ENCODE measurements around the gene AADAC. TPM values are rescaled to one million over a fixed set of nuclear protein-coding genes. Genes with fewer than 3 reads are reported as not detected.
A peak's percentile ranks its signal among the peaks of the same experiment; 100 is the strongest.
"Not testable (repeated sequence)": the region's sequence is repeated elsewhere in the genome, so short reads cannot be mapped to it uniquely, and the experiment has no call there.

The AADAC gene
- total and polyA plus RNA-seq, 7 donors, result 0.14 to 0.71 TPM; not detected in 5

DNA sequence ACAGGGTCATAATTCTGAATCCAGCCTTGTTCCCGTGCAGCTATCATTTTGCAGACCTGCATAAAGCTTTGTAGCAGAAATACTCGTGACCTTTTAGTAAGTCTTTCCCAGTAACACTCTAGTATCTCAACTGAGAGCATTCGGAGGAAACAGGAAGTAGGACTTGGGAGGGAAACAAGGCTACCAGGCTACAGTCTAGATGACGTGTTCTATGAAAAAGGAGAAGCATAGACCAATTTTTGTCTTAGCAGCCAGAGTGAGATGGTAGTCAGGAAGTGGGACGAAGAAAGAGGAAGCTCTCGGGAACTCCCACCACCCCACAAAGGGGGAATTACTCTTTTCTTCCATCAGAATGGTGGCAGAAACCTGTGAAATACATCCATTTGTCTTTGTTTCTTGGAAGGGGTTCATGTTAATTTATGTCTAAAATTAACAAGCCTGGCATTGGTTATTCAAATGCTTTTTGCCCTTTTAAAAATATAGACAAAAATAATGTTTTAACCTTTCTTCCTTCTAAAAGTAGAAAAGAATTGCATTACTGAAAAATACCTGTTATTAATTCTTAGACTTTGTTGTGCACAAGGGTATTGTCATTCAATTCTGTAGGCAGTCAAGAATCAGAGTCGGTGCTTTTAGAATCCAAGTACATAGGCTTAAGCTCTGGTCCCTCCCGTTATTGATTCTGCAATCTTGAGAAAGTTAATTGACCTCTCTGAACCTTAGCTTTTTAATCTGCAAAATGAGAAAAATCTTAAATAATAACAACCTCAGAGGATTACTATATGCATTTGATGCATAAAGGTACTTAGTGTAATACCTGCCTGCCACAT, 57.9 kb downstream of the AADAC start:
- WGBS, 3 donors, result 43 to 50% (median 46%) methylated on average over 8 of the region's 8 CpGs
- Histone ChIP-seq H3K4me3 (no peak overlapping the region), H3K27ac (no peak overlapping the region), H3K9me3 (no peaks in the 10 kb centered on the region), H3K27me3 (ENCODE audit: insufficient read depth in 3 of 3, low read length in 2 of 3) (no peaks in the 10 kb centered on the region), H3K36me3 (ENCODE audit: insufficient read depth in 1 of 2, low read depth in 1 of 2) (no peaks in the 10 kb centered on the region), H3K4me1 (no peaks in the 10 kb centered on the region)
- TF ChIP-seq, protein P1, sequence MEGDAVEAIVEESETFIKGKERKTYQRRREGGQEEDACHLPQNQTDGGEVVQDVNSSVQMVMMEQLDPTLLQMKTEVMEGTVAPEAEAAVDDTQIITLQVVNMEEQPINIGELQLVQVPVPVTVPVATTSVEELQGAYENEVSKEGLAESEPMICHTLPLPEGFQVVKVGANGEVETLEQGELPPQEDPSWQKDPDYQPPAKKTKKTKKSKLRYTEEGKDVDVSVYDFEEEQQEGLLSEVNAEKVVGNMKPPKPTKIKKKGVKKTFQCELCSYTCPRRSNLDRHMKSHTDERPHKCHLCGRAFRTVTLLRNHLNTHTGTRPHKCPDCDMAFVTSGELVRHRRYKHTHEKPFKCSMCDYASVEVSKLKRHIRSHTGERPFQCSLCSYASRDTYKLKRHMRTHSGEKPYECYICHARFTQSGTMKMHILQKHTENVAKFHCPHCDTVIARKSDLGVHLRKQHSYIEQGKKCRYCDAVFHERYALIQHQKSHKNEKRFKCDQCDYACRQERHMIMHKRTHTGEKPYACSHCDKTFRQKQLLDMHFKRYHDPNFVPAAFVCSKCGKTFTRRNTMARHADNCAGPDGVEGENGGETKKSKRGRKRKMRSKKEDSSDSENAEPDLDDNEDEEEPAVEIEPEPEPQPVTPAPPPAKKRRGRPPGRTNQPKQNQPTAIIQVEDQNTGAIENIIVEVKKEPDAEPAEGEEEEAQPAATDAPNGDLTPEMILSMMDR (IDR thresholded peaks at IDR 0.05), result no peak
- peak in 3 of 4 donors; percentile 30 to 38 (median 36) for ATAC-seq
- DNase-seq, result no peak
- intact Hi-C loops (cut with DNase I), result no loop called here

DNA sequence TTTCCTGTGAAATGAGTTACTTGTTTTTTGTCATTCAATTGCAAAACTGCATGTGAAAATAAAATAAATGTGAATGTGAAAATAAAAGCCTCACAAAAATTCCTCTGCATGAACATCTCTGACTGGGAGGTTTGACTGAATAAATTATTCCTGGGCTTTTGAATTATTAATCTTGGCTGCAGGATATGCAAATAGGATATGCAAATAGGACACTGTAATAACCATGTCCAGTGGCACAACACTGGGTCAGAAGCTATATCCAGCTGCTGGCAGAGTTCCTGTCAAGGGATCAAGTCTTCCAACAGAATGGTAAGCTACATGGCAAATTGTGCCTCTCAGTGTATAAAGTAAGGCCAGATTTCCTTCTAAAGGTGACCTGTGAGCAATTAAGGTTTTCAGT, 59.5 kb downstream of the AADAC start, which contains the start of gene SUCNR1:
TSS of gene SUCNR1 (plus strand) at position 246 of the 400 bp plus-strand sequence. CDS start 6,250 bp downstream, outside the sequence.
- no peak within 1 kb of the TSS for H3K27ac ChIP-seq
- DNase-seq (no peak), ATAC-seq (peak in 1 of 4 donors; percentile 46)
- H3K27me3 ChIP-seq (ENCODE audit: insufficient read depth in 3 of 3, low read length in 2 of 3), result no peaks in the 10 kb centered on the region
- H3K36me3 ChIP-seq (ENCODE audit: insufficient read depth in 1 of 2, low read depth in 1 of 2), result no peaks in the 10 kb centered on the region
- no peaks in the 10 kb centered on the region for H3K4me1 ChIP-seq
- TF ChIP-seq, protein P1 (IDR thresholded peaks at IDR 0.05), result no peak
- H3K4me3 ChIP-seq, result no peak within 1 kb of the TSS
- no peaks in the 10 kb centered on the region for H3K9me3 ChIP-seq
- intact Hi-C loops (cut with DNase I), result no loop called here

DNA sequence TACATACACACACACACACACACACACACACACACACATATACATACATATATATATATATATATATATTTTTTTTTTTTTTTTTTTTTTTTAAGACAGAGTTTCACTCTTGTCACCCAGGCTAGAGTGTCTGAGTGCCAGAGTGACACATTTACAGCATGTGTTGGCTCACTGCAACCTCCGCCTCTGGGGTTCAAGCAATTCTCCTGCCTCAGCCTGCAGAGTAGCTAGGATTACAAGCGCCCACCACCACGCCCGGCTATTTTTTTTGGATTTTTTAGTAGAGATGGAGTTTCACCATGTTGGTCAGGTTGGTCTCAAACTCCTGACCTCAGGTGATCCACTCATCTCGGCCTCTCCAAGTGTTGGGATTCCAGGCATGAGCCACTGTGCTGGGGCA, 60.2 kb downstream of the AADAC start:
- ATAC-seq; H3K9me3 ChIP-seq; DNase-seq; H3K36me3 ChIP-seq (ENCODE audit: insufficient read depth in 1 of 2, low read depth in 1 of 2); H3K4me1 ChIP-seq; H3K27ac ChIP-seq; H3K27me3 ChIP-seq (ENCODE audit: insufficient read depth in 3 of 3, low read length in 2 of 3); H3K4me3 ChIP-seq; intact Hi-C loops (cut with DNase I): not testable (repeated sequence)
- 88 to 93% (median 89%) methylated on average over 5 of the region's 5 CpGs for WGBS, 3 donors

DNA sequence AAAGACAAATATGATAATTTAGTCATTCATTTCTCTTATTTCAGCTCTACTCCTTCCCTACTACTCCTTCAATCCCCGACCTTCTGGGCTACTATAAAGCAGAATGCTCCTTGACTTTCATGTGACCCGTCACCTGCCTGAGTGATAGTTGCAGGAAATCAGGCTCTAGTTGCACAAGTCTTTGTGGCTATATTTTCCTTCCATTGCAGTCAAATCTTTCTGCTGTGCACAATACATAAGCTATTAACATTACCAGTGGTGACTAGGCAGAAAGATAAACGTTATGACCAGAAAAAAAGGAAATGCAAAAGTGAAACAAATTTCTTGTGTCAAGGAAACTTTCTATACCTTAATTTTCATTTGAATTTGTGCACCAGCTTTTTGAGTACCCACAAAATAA, 61.8 kb downstream of the AADAC start:
- no peak overlapping the region for H3K4me3 ChIP-seq
- 64 to 67% (median 67%) methylated on average over 3 of the region's 3 CpGs for WGBS, 3 donors

DNA sequence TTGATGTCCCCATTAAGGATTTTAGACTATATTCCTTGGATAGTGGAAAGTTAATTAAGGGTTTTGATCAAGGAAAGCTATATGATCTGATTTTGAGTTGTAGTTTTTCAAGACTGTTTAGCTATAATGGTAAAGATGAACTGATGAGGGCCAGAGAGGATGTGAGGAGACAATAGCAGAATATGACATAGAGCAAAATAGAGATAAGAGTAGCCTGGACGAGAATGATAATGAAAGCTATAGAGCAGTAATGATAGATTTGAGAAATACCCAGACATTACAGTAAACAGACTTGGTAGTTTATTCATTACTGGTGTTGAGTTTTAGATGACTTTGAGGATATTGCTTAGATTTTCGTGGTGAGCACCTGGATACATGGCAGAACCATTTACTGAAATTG, 63.4 kb downstream of the AADAC start:
- WGBS, 3 donors, result 82 to 92% (median 85%) methylated on average over 2 of the region's 2 CpGs
- H3K4me3 ChIP-seq, result no peak overlapping the region
- no peaks in the 10 kb centered on the region for H3K9me3 ChIP-seq
- H3K27ac ChIP-seq, result no peak overlapping the region
- no peaks in the 10 kb centered on the region for H3K36me3 ChIP-seq (ENCODE audit: insufficient read depth in 1 of 2, low read depth in 1 of 2)
- TF ChIP-seq, protein P1 (IDR thresholded peaks at IDR 0.05), result no peak
- ATAC-seq, result no peak
- intact Hi-C loops (cut with DNase I), result no loop called here
- no peak for DNase-seq
- no peaks in the 10 kb centered on the region for H3K4me1 ChIP-seq
- H3K27me3 ChIP-seq (ENCODE audit: insufficient read depth in 3 of 3, low read length in 2 of 3), result no peaks in the 10 kb centered on the region

More for the DNA sequence above, 61.8 kb downstream of the AADAC start:
- no peaks in the 10 kb centered on the region for H3K9me3 ChIP-seq
- H3K4me1 ChIP-seq, result no peaks in the 10 kb centered on the region
- intact Hi-C loops (cut with DNase I), result no loop called here
- no peak overlapping the region for H3K27ac ChIP-seq
- DNase-seq (no peak), ATAC-seq (no peak)
- no peaks in the 10 kb centered on the region for H3K27me3 ChIP-seq (ENCODE audit: insufficient read depth in 3 of 3, low read length in 2 of 3)
- TF ChIP-seq, protein P1 (IDR thresholded peaks at IDR 0.05), result no peak
- H3K36me3 ChIP-seq (ENCODE audit: insufficient read depth in 1 of 2, low read depth in 1 of 2), result no peaks in the 10 kb centered on the region

Other genes with a start within 250 kb of the AADAC start
- gene AADACL2, start 80.2 kb upstream of the AADAC start, total RNA-seq, result not detected
- under 1 TPM in 1 of 3 donors, not detected in 2; 0.04 TPM for gene AADACL2, start 80.2 kb upstream of the AADAC start, polyA plus RNA-seq
- under 1 TPM in 3 of 4 donors, not detected in 1; 0.13 to 0.32 (median 0.18) TPM for gene SUCNR1, start 59.5 kb downstream of the AADAC start, total RNA-seq
- under 1 TPM in 2 of 3 donors, not detected in 1; 0.01 to 0.05 TPM for gene SUCNR1, start 59.5 kb downstream of the AADAC start, polyA plus RNA-seq